Gastroesophageal sphincter (tissue), 4 donors: ENCODE results near the gene PAX4. TPM values are rescaled to one million over a fixed set of nuclear protein-coding genes. Genes with fewer than 3 reads are reported as not detected.

Source experiments
- ATAC-seq: fragments of 150-250 bp; one replicate; pipeline ENCODE4 v1.9.1; 2016; ENCODE audit warnings: mild to moderate bottlenecking, moderate library complexity
- H3K27ac ChIP-seq, 4 donors: fragments of 200-600 bp; sonication (generic) in 3 of 4; 1 replicate in 3 of 4; 2 replicates in 1 of 4; pipeline ENCODE4 v1.5.1; 2016 to 2019
- H3K27me3 ChIP-seq: fragments of 200-600 bp; sonication (generic); one replicate; pipeline ENCODE4 v1.5.1; 2019
- H3K36me3 ChIP-seq, 2 donors: fragments of 200-600 bp; sonication (generic); one replicate each; pipeline ENCODE4 v1.5.1; 2019; ENCODE audit warnings: control low read depth in 1 of 2
- H3K4me1 ChIP-seq, 3 donors: fragments of 200-600 bp; sonication (generic); 1 replicate in 2 of 3; 2 replicates in 1 of 3; pipeline ENCODE4 v1.5.1; 2016 to 2019; ENCODE audit warnings: control low read depth in 2 of 3
- H3K4me3 ChIP-seq, 2 donors: fragments of 200-600 bp; sonication (generic); one replicate each; pipeline ENCODE4 v1.5.1; 2019; ENCODE audit warnings: mild to moderate bottlenecking in 1 of 2, moderate library complexity in 1 of 2
- H3K9me3 ChIP-seq, 3 donors: fragments of 200-600 bp; sonication (generic); one replicate each; pipeline ENCODE4 v1.5.1; 2017 to 2019; ENCODE audit warnings: control low read depth in 2 of 3
- CTCF ChIP-seq, 4 experiments: fragments of 200-600 bp in 2 of 4; fragments of 450-650 bp in 2 of 4; sonication (generic) in 1 of 4; IDR thresholded peaks; one replicate each; pipeline ENCODE4 v1.5.1; 2017 to 2019; ENCODE audit warnings: antibody characterized with exemption in 4 of 4, mild to moderate bottlenecking in 2 of 4, moderate library complexity in 2 of 4
- EP300 ChIP-seq: sonication (generic); formaldehyde crosslinking; IDR thresholded peaks from one replicate; pipeline ENCODE4 v1.6.1; 2017; ENCODE audit warnings: antibody characterized with exemption, mild to moderate bottlenecking
- POLR2A ChIP-seq, 2 donors: fragments of 450-650 bp; IDR thresholded peaks; one replicate each; pipeline ENCODE4 v1.6.1; 2017; ENCODE audit warnings: antibody characterized with exemption in 2 of 2, mild to moderate bottlenecking in 2 of 2, moderate library complexity in 1 of 2
- POLR2AphosphoS5 ChIP-seq: sonication (generic); formaldehyde crosslinking; IDR thresholded peaks from one replicate; pipeline ENCODE4 v1.6.1; 2017; ENCODE audit warnings: antibody characterized with exemption
- whole genome bisulfite sequencing, 2 donors: methylation state at CpG; one replicate each; pipeline ENCODE4 v1.1.5; 2018; ENCODE audit warnings: low coverage in 1 of 2; 5-methylcytosine and 5-hydroxymethylcytosine counted together
- total RNA-seq, 4 donors: library from RNA; depleted of rRNA; stranded (reverse); fragments of >200 nt; gene quantifications; one replicate each; pipeline ENCODE4 v1.1.0, GENCODE V29; 2016

PAX4 gene
- total RNA-seq, 4 donors from 2014 or later: not detected

- Histone ChIP-seq H3K4me3 (no peak overlapping the region), H3K4me1 (peaks cover 0 to 6% (median 5%) of the 10 kb centered on the region in 3 donors), H3K27ac (no peak overlapping the region), H3K9me3 (no peaks in the 10 kb centered on the region), H3K27me3 (no peaks in the 10 kb centered on the region), H3K36me3 (peaks cover 0 to 37% of the 10 kb centered on the region in 2 donors)
- TF ChIP-seq EP300 (no peak), CTCF (IDR thresholded peaks at IDR 0.05) (no peak), POLR2A (IDR thresholded peaks at IDR 0.05) (no peak), POLR2AphosphoS5 (no peak)
- no peak for ATAC-seq
- no CpG with 5 or more reads among the region's 1 CpG for WGBS, 2 donors
Measured at GRCh38 chr7:127594490-127594889, 23.5 kb downstream of the PAX4 start.

GRCh38 chr7:127592550-127592949 is 25.4 kb downstream of the PAX4 start:
- TF ChIP-seq POLR2AphosphoS5: no peak
- no peak for TF ChIP-seq CTCF (IDR thresholded peaks at IDR 0.05)
- no peak for TF ChIP-seq POLR2A (IDR thresholded peaks at IDR 0.05)
- no peak for TF ChIP-seq EP300
- no peak for ATAC-seq
- H3K36me3 ChIP-seq: peaks cover 0 to 37% of the 10 kb centered on the region in 2 donors
- no peak overlapping the region for H3K4me3 ChIP-seq
- no peak overlapping the region for H3K27ac ChIP-seq
- 73% methylated on average over 4 of the region's 4 CpGs; no CpG with 5 or more reads in 1 of the 2 donors for WGBS, 2 donors
- H3K9me3 ChIP-seq: no peaks in the 10 kb centered on the region
- H3K4me1 ChIP-seq: peaks cover 0 to 18% (median 11%) of the 10 kb centered on the region in 3 donors
- no peaks in the 10 kb centered on the region for H3K27me3 ChIP-seq

GRCh38 chr7:127591591-127591990 is 26.4 kb downstream of the PAX4 start:
- Histone ChIP-seq H3K27ac (no peak overlapping the region), H3K36me3 (peaks cover 0 to 37% of the 10 kb centered on the region in 2 donors), H3K9me3 (no peaks in the 10 kb centered on the region), H3K4me3 (no peak overlapping the region), H3K27me3 (no peaks in the 10 kb centered on the region), H3K4me1 (peaks cover 0 to 23% (median 11%) of the 10 kb centered on the region in 3 donors)
- no peak for ATAC-seq
- WGBS, 2 donors: 76 to 88% methylated on average over 3 to 5 of the region's 6 CpGs
- no peak for TF ChIP-seq CTCF (IDR thresholded peaks at IDR 0.05)
- no peak for TF ChIP-seq EP300
- no peak for TF ChIP-seq POLR2AphosphoS5
- no peak for TF ChIP-seq POLR2A (IDR thresholded peaks at IDR 0.05)

GRCh38 chr7:127591189-127591588 is 26.8 kb downstream of the PAX4 start:
- Histone ChIP-seq H3K27me3 (no peaks in the 10 kb centered on the region), H3K9me3 (no peaks in the 10 kb centered on the region), H3K36me3 (peaks cover 0 to 37% of the 10 kb centered on the region in 2 donors), H3K4me1 (peaks cover 0 to 25% (median 11%) of the 10 kb centered on the region in 3 donors), H3K4me3 (no peak overlapping the region), H3K27ac (no peak overlapping the region)
- TF ChIP-seq POLR2AphosphoS5 (no peak), POLR2A (IDR thresholded peaks at IDR 0.05) (no peak), EP300 (no peak), CTCF (IDR thresholded peaks at IDR 0.05) (no peak)
- no peak for ATAC-seq
- WGBS, 2 donors: 100% methylated on average over 1 of the region's 7 CpGs; no CpG with 5 or more reads in 1 of the 2 donors

GRCh38 chr7:127589896-127590295 is 28.0 kb downstream of the PAX4 start:
- ATAC-seq: no peak
- Histone ChIP-seq H3K4me1 (peaks cover 0 to 33% (median 11%) of the 10 kb centered on the region in 3 donors), H3K9me3 (no peaks in the 10 kb centered on the region), H3K27me3 (no peaks in the 10 kb centered on the region), H3K4me3 (peak overlapping the region in 1 of 2 donors; percentile 94), H3K27ac (peak overlapping the region in 1 of 4 donors; percentile 93), H3K36me3 (peaks cover 0 to 37% of the 10 kb centered on the region in 2 donors)
- TF ChIP-seq CTCF (IDR thresholded peaks at IDR 0.05) (no peak), POLR2A (IDR thresholded peaks at IDR 0.05) (no peak), EP300 (no peak), POLR2AphosphoS5 (no peak)
- WGBS, 2 donors: 78 to 88% methylated on average over 1 to 3 of the region's 3 CpGs
